ENCODE data around the gene ETV2. TPM values are rescaled to one million over a fixed set of nuclear protein-coding genes. Genes with fewer than 3 reads are reported as not detected.

The ETV2 gene
- polyA plus RNA-seq, 1 of the 3 experiments (the other 2 are of a cell fraction): 1.6 TPM

- TF ChIP-seq, protein P1, sequence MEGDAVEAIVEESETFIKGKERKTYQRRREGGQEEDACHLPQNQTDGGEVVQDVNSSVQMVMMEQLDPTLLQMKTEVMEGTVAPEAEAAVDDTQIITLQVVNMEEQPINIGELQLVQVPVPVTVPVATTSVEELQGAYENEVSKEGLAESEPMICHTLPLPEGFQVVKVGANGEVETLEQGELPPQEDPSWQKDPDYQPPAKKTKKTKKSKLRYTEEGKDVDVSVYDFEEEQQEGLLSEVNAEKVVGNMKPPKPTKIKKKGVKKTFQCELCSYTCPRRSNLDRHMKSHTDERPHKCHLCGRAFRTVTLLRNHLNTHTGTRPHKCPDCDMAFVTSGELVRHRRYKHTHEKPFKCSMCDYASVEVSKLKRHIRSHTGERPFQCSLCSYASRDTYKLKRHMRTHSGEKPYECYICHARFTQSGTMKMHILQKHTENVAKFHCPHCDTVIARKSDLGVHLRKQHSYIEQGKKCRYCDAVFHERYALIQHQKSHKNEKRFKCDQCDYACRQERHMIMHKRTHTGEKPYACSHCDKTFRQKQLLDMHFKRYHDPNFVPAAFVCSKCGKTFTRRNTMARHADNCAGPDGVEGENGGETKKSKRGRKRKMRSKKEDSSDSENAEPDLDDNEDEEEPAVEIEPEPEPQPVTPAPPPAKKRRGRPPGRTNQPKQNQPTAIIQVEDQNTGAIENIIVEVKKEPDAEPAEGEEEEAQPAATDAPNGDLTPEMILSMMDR (IDR thresholded peaks at IDR 0.05): no peak
- TF ChIP-seq GABPA (IDR thresholded peaks at IDR 0.05; ENCODE audit: low read depth) (no peak), POLR2AphosphoS5 (IDR thresholded peaks at IDR 0.05; ENCODE audit: low read depth, low read length) (no peak), RFX5 (IDR thresholded peaks at IDR 0.05; ENCODE audit: low read length) (no peak), RXRA (IDR thresholded peaks at IDR 0.05; ENCODE audit: borderline replicate concordance, low read depth) (no peak), CHD2 (IDR thresholded peaks at IDR 0.05; ENCODE audit: low read length, partially characterized antibody) (no peak), NFIC (IDR thresholded peaks at IDR 0.05; ENCODE audit: borderline replicate concordance) (no peak), TEAD4 (IDR thresholded peaks at IDR 0.05; ENCODE audit: borderline replicate concordance, insufficient read depth) (no peak)
Measured at GRCh38 chr19:35666251-35666913, 24.8 kb downstream of the ETV2 start, which contains the start of gene UPK1A (continued).

- POLR2A ChIA-PET: interaction anchor here (1.3 kb wide), 1 partner anchor 21 kb away, joined by 3 read pairs; the partner anchor contains the start of gene COX6B1
- Histone ChIP-seq H3K27ac (ENCODE audit: low read depth in 2 of 2, low read length in 1 of 2) (no peak overlapping the region), H3K36me3 (replicated peaks in 1 of 2; ENCODE audit: control insufficient read depth in 1 of 2, insufficient read depth in 2 of 2, low read length in 1 of 2) (no peaks in the 10 kb centered on the region), H2AFZ (ENCODE audit: low read depth) (no peak overlapping the region), H3K9me2 (no peaks in the 10 kb centered on the region), H3K4me2 (no peak overlapping the region), H3K9ac (no peak overlapping the region), H3F3A (replicated peaks; ENCODE audit: insufficient read depth) (no peaks in the 10 kb centered on the region), H3K4me1 (ENCODE audit: control insufficient read depth in 1 of 2, insufficient read depth in 2 of 2, low read depth in 1 of 2, low read length in 1 of 2) (no peaks in the 10 kb centered on the region; a peak in 1 of 4 replicates), H3K79me2 (ENCODE audit: insufficient read depth) (no peaks in the 10 kb centered on the region), H4K20me1 (ENCODE audit: insufficient read depth) (no peaks in the 10 kb centered on the region), H3K27me3 (ENCODE audit: insufficient read depth) (peaks cover 33% of the 10 kb centered on the region; the same call in 1 of the 2 replicates), H3K4me3 (ENCODE audit: low read depth in 2 of 2, low read length in 1 of 2) (no peak overlapping the region), H3K9me3 (no peaks in the 10 kb centered on the region)
- CTCF ChIA-PET: interaction anchor here (1.3 kb wide), 1 partner anchor 159 kb away, joined by 3 read pairs; no protein-coding TSS in a partner anchor
- no peak for DNase-seq
- TF ChIP-seq, protein P2, sequence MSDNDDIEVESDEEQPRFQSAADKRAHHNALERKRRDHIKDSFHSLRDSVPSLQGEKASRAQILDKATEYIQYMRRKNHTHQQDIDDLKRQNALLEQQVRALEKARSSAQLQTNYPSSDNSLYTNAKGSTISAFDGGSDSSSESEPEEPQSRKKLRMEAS (IDR thresholded peaks at IDR 0.05; ENCODE audit: low read depth): no peak
- TF ChIP-seq REST (IDR thresholded peaks at IDR 0.05; ENCODE audit: low read depth, low read length) (no peak), TCF12 (IDR thresholded peaks at IDR 0.05) (no peak)
- WGBS (ENCODE audit: low lambda C conversion rate): 19% methylated on average over 6 of the region's 6 CpGs
Measured at GRCh38 chr19:35669566-35669965, 28.0 kb downstream of the ETV2 start.

Data from SK-N-SH (cell line).